Erythroblast (primary cell): ENCODE results near the gene MMP20.

Experiments used
- GATA1 ChIP-seq: IDR thresholded peaks from 2 replicates; pipeline ENCODE4 v1.6.1; 2011; ENCODE audit warnings: low read depth, mild to moderate bottlenecking, control low read depth, low read length, moderate library complexity
- POLR2A ChIP-seq: IDR thresholded peaks from 2 replicates; pipeline ENCODE4 v1.6.1; 2011; ENCODE audit warnings: mild to moderate bottlenecking, low read length

DNA sequence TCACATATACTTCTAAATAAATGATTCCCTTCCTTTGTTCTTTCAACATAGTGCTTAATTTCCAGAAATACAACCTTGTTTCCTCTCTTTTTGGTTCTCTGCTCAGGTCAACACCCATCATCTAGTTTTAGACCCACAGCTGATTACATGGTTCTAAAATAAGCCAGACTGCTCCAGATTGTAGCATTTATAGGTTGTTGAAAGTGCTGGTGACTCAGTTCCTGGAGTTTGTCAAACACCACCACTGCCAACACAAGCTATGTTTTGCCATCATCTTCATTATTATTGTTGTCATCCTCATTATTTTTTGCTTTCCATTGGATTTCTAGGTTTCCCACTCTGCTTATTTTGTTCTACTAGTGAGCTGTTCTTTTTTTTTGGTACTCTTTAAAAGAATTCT is 22.3 kb upstream of the MMP20 start:
- TF ChIP-seq POLR2A (no peak), GATA1 (no peak)
